ENCODE data around the gene WWTR1. TPM values are rescaled to one million over a fixed set of nuclear protein-coding genes. Genes with fewer than 3 reads are reported as not detected.

The WWTR1 gene
- total RNA-seq, 6 experiments from 2014 or later, result 10.6 to 19.7 (median 15.3) TPM

- DNase-seq, result no peak
- peak overlapping the region; percentile 53 to 71 (median 67) for H3K27ac ChIP-seq
- H3K4me1 ChIP-seq, result peaks cover 0 to 27% (median 13%) of the 10 kb centered on the region in 4 donors
- intact Hi-C loops (cut with DNase I), result no loop called here
- ATAC-seq, result peak; percentile 48 to 76 (median 70)
- H3K9me3 ChIP-seq, result no peaks in the 10 kb centered on the region
- TF ChIP-seq CTCF (IDR thresholded peaks at IDR 0.05) (no peak), POLR2A (IDR thresholded peaks at IDR 0.05) (no peak)
- H3K36me3 ChIP-seq, result no peaks in the 10 kb centered on the region
- H3K27me3 ChIP-seq, result no peaks in the 10 kb centered on the region
- 22% methylated on average over 4 of the region's 4 CpGs for WGBS (ENCODE audit: insufficient coverage, low coverage, low lambda C conversion rate, missing lambda C conversion rate)
- H3K4me3 ChIP-seq, result no peak overlapping the region
Measured at GRCh38 chr3:149609595-149609994, 48.2 kb downstream of the WWTR1 start.

- H3K36me3 ChIP-seq, result no peaks in the 10 kb centered on the region
- intact Hi-C loops (cut with DNase I), result no loop called here
- no peaks in the 10 kb centered on the region for H3K9me3 ChIP-seq
- TF ChIP-seq CTCF (IDR thresholded peaks at IDR 0.05), result no peak
- TF ChIP-seq POLR2A (IDR thresholded peaks at IDR 0.05), result no peak
- 45% methylated on average over 3 of the region's 3 CpGs for WGBS (ENCODE audit: insufficient coverage, low coverage, low lambda C conversion rate, missing lambda C conversion rate)
- no peaks in the 10 kb centered on the region for H3K27me3 ChIP-seq
- peak; percentile 51 to 77 (median 66) for ATAC-seq
- peaks cover 0 to 29% (median 14%) of the 10 kb centered on the region in 4 donors for H3K4me1 ChIP-seq
- H3K4me3 ChIP-seq, result no peak overlapping the region
- peak in 1 of 3 donors; percentile 63 for DNase-seq
- peak overlapping the region; percentile 53 to 71 (median 67) for H3K27ac ChIP-seq
Measured at GRCh38 chr3:149608987-149609386, 48.8 kb downstream of the WWTR1 start.

GRCh38 chr3:149605902-149606301, 51.9 kb downstream of the WWTR1 start:
- WGBS (ENCODE audit: insufficient coverage, low coverage, low lambda C conversion rate, missing lambda C conversion rate), result 72% methylated on average over 2 of the region's 2 CpGs
- no peaks in the 10 kb centered on the region for H3K36me3 ChIP-seq
- ATAC-seq, result no peak
- H3K4me3 ChIP-seq, result no peak overlapping the region
- H3K27me3 ChIP-seq, result no peaks in the 10 kb centered on the region
- DNase-seq, result no peak
- H3K4me1 ChIP-seq, result peaks cover 0 to 33% (median 15%) of the 10 kb centered on the region in 4 donors
- intact Hi-C loops (cut with DNase I), result no loop called here
- no peak overlapping the region for H3K27ac ChIP-seq
- no peak for TF ChIP-seq CTCF (IDR thresholded peaks at IDR 0.05)
- TF ChIP-seq POLR2A (IDR thresholded peaks at IDR 0.05), result no peak
- no peaks in the 10 kb centered on the region for H3K9me3 ChIP-seq

- 73% methylated on average over 4 of the region's 4 CpGs for WGBS (ENCODE audit: insufficient coverage, low coverage, low lambda C conversion rate, missing lambda C conversion rate)
- Histone ChIP-seq H3K36me3 (no peaks in the 10 kb centered on the region), H3K9me3 (no peaks in the 10 kb centered on the region), H3K27ac (no peak overlapping the region), H3K4me3 (no peak overlapping the region), H3K4me1 (peaks cover 0 to 24% (median 9%) of the 10 kb centered on the region in 4 donors), H3K27me3 (no peaks in the 10 kb centered on the region)
- no peak for DNase-seq
- ATAC-seq, result no peak
- intact Hi-C loops (cut with DNase I), result no loop called here
- TF ChIP-seq POLR2A (IDR thresholded peaks at IDR 0.05) (no peak), CTCF (IDR thresholded peaks at IDR 0.05) (no peak)
Measured at GRCh38 chr3:149604125-149604875, 53.5 kb downstream of the WWTR1 start.

Measured in right lobe of liver (tissue), 6 donors.